ENCODE measurements around the gene PITPNB.

The PITPNB gene

DNA sequence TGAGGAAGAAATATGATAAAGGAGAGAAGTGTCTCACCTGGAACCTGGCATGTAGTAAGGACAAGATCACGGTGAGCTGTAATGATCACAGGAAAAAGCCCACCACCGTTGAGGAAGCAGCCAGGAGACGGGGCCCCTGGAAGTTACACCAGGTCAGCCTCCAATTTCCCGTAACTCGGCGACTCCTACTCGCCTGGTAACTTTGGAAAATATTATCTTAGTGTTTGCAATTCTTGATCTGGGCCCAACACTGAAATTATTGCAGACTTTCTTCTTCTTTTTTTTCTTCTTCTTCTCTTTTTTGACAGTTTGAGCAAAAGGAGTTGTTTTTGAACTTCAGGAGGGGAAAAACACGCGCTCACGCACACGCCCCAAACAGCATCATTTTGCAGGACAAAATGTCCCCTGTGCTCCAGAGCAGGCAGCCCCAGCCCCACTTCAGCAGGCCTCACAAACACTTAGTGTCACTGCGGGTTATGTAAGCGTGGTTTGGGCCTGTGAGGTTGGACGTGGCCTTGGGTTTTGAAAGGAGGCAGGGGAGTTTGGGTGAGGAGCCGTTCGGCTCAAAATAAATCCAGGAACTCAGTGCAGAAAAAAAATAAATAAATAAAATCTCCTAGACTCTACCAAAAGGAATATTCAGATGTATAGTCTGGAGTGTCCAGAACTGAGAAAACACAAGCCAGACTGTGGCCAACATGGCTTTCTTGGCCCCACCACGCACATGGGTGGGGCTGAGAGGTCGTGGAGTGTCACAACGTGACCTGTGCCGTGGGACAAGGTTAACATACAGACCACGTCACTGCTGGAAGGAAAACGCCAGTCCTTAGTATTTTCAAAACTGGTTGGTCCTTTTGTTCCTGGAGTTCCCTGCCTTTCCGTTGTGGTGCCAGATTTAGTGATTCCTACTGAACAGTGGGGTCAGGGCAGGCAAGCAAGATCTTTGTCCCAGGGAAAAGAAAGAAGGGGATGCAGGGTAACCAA, 91.2 kb downstream of the PITPNB start:
- H3K27ac ChIP-seq = no peak overlapping the region
- TF ChIP-seq, protein P1, sequence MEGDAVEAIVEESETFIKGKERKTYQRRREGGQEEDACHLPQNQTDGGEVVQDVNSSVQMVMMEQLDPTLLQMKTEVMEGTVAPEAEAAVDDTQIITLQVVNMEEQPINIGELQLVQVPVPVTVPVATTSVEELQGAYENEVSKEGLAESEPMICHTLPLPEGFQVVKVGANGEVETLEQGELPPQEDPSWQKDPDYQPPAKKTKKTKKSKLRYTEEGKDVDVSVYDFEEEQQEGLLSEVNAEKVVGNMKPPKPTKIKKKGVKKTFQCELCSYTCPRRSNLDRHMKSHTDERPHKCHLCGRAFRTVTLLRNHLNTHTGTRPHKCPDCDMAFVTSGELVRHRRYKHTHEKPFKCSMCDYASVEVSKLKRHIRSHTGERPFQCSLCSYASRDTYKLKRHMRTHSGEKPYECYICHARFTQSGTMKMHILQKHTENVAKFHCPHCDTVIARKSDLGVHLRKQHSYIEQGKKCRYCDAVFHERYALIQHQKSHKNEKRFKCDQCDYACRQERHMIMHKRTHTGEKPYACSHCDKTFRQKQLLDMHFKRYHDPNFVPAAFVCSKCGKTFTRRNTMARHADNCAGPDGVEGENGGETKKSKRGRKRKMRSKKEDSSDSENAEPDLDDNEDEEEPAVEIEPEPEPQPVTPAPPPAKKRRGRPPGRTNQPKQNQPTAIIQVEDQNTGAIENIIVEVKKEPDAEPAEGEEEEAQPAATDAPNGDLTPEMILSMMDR (conservative IDR thresholded peaks at IDR 0.05) = no peak

DNA sequence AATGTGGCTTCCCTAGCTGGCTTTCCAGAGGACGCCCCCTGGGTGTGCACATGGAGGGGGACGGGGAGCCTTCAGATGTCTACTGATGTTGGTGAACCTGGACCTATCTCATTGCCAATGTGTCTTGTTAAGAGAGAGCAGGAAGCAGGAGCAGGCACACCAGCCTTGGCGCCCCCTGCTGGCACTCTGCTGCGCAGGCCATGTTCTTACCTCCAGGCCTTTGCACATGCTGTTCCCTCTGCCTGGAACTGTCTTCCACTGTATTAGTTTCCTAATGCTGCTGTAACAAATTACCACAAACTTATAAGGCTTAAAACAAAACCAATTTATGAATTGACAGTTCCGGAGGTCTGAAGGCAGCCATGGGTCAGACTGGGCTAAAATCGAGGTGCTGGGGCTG, 93.9 kb downstream of the PITPNB start:
- no peak overlapping the region for H3K27ac ChIP-seq
- TF ChIP-seq, protein P1 (conservative IDR thresholded peaks at IDR 0.05) = no peak; the same call in 1 of the 2 replicates

DNA sequence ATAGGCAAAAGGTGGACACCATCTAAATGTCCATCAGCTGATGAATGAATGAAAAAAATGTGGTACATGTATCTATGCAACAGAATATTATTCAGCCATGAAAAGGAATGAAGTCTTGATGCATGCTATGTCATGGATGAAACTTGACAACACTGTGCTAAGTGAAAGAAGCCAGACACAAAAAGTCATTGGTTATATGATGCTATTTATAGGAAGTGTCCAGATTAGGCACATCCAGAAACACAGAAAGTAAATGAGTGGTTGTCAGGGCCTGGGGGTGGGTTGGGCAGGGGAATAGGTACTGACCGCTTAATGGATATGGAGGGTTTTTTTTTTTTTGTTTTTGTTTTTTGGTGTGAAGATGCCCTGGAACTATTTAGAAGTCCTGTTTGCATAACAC, 95.8 kb downstream of the PITPNB start:
- TF ChIP-seq, protein P1 (conservative IDR thresholded peaks at IDR 0.05) = no peak
- no peak overlapping the region for H3K27ac ChIP-seq

DNA sequence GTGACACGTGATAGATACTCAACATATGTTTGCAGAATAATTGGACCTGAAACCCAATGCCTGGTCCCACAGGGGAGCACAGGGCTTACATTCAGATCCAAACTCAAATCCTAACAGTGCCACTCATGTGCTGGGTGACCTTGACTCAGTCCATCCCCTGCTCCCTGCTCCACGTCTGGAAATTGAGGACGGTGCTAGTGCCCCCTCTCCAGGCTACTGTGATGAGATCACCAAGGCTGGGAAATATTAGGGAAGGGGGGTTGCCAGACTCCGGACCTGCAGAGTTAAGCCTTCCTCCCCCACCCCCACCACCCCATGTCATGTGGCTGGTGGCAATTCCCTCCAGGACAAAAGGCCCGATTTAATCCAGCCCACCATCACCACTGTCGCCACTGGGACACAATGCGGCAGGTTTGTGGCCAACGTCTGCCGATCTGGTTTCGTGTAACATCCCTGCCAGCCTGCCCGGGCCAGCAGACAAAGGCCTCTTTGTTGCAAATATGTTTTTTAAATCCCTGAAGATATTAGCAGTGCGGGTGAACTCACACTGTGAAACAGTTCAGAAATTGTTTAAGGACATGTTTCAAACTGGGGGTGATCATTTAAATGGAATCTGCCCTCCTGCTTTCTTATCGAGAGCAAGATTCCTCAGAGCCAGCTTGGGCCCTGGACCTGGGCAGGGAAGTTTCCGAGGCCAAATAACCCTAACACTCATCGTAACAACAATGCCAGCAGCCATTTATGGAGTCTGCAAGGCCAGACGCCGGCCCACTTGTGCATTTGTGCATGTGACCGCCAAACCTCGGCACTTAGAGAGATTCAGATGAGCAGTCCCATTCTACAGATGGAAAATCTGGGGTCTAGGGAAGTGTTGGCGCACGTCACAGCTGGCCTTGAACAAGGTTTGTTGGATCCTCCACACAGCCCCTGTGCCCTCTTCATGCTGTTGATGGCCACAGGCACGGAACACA, 97.9 kb downstream of the PITPNB start:
- TF ChIP-seq, protein P1 (conservative IDR thresholded peaks at IDR 0.05) = no peak
- H3K27ac ChIP-seq = no peak overlapping the region

DNA sequence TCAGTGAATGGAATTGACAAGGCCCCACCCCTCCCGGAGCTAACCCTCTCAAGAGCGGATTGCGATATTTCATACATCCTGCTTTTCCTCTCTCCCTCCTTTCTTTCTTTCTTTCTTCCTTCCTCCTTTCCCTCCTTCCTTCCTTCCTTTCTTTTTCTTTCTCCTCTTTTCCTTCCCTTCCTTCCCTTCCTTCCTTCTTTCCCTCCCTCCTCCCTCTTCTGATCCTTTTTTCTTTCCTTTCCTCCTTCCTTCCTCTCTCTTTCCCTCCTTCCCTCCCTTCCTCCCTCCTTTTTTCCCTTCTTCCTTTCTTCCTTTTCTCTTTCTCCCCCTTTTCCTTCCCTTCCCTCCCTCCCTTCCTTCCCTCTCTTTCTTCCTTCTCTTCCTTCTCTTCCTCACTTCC, 102.5 kb downstream of the PITPNB start:
- no peak overlapping the region for H3K27ac ChIP-seq
- TF ChIP-seq, protein P1 (conservative IDR thresholded peaks at IDR 0.05) = no peak

DNA sequence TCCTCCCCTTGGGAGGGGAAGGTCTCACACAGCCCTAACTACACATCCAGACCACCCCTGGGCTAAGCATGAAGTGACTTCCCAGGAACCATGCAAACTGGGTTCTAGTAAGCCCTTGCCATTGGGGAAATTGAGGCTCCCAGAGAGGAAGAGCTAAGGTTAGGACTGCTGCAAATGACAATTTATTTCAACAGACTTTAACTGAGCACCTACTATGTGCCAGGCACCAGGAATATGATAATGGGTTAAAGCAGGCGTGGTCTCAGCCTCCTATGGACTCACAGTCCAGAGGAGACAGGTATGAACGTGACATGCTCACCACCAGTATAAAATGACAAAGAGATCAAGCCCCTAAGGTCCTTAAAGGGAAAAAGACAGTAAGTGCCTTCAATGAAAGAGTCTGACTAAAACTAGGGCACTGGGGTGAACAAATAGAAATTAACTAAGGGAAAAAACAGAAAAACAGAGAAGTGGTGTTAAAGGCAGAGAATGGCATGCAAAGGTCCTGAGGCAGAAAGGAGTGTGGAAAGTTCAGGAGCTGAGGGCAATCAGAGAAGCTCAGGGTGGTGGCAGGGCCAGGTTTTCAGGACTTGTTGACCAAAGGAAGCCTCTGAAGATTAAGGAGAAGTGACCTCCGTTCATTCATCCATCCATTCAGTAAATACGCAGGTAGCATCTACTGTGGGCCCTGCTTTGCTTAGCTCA, 103.1 kb downstream of the PITPNB start:
- TF ChIP-seq, protein P1 (conservative IDR thresholded peaks at IDR 0.05) = no peak
- H3K27ac ChIP-seq = no peak overlapping the region
